Breast epithelium (tissue), 3 donors: Measurements from ENCODE around the gene PIP4K2B.

Source experiments
- CTCF ChIP-seq, 3 donors: fragments of 450-650 bp; IDR thresholded peaks; one replicate each; pipeline ENCODE4 v1.5.1; 2016 to 2017; ENCODE audit warnings: antibody characterized with exemption in 3 of 3, mild to moderate bottlenecking in 3 of 3, moderate library complexity in 3 of 3
- POLR2A ChIP-seq: fragments of 450-650 bp; IDR thresholded peaks from one replicate; pipeline ENCODE4 v1.6.1; 2016; ENCODE audit warnings: antibody characterized with exemption, mild to moderate bottlenecking, moderate library complexity

DNA sequence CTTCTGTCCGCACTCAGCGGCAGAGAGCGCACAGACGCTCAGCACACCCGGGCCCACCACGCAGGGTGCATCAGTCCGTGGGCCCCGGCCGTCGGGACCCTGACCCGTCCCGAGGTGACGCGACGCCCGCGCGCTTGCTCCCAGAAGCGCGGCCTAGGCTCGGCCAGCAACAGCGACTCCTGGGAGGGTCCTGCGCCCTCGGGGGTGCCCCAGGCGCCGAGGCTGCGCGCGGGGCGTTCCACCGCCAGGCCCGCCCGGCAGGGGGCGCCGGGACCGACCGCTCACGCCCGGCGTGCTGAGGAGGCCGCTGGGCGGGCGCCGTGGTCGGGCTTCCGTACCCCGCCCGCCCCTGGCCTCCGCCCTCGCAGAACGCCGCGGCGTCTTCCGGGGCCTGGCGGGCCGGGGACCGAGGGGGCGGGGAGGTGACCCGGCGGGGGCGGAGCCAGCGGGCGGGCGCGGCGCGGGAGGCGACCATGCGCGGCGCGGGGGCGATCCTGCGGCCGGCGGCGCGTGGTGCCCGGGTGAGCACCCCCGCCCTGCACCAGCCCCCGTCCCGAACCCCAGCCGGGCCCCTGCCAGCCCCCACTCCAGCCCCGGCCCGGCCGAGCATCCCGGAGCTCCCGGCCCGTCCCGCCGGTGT is 69.3 kb downstream of the PIP4K2B start, which contains the start of gene CISD3:
- TF ChIP-seq POLR2A, result no peak
- peak in 2 of 3 donors; percentile 29 to 97 for TF ChIP-seq CTCF (IDR thresholded peaks at IDR 0.05)
